GM10266 (cell line): ENCODE results near the gene INTS7.

ENCODE experiments used
- DNase-seq: peaks from one replicate; pipeline ENCODE4 v3.0.0; 2012; ENCODE audit errors: extremely low spot score
- CTCF ChIP-seq: IDR thresholded peaks from 2 replicates; pipeline ENCODE4 v1.5.1; 2012; ENCODE audit warnings: mild to moderate bottlenecking, low read depth; ENCODE audit not compliant: control insufficient read depth, insufficient read depth; ENCODE audit errors: missing control alignments

Gene INTS7, protein sequence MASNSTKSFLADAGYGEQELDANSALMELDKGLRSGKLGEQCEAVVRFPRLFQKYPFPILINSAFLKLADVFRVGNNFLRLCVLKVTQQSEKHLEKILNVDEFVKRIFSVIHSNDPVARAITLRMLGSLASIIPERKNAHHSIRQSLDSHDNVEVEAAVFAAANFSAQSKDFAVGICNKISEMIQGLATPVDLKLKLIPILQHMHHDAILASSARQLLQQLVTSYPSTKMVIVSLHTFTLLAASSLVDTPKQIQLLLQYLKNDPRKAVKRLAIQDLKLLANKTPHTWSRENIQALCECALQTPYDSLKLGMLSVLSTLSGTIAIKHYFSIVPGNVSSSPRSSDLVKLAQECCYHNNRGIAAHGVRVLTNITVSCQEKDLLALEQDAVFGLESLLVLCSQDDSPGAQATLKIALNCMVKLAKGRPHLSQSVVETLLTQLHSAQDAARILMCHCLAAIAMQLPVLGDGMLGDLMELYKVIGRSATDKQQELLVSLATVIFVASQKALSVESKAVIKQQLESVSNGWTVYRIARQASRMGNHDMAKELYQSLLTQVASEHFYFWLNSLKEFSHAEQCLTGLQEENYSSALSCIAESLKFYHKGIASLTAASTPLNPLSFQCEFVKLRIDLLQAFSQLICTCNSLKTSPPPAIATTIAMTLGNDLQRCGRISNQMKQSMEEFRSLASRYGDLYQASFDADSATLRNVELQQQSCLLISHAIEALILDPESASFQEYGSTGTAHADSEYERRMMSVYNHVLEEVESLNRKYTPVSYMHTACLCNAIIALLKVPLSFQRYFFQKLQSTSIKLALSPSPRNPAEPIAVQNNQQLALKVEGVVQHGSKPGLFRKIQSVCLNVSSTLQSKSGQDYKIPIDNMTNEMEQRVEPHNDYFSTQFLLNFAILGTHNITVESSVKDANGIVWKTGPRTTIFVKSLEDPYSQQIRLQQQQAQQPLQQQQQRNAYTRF

DNA sequence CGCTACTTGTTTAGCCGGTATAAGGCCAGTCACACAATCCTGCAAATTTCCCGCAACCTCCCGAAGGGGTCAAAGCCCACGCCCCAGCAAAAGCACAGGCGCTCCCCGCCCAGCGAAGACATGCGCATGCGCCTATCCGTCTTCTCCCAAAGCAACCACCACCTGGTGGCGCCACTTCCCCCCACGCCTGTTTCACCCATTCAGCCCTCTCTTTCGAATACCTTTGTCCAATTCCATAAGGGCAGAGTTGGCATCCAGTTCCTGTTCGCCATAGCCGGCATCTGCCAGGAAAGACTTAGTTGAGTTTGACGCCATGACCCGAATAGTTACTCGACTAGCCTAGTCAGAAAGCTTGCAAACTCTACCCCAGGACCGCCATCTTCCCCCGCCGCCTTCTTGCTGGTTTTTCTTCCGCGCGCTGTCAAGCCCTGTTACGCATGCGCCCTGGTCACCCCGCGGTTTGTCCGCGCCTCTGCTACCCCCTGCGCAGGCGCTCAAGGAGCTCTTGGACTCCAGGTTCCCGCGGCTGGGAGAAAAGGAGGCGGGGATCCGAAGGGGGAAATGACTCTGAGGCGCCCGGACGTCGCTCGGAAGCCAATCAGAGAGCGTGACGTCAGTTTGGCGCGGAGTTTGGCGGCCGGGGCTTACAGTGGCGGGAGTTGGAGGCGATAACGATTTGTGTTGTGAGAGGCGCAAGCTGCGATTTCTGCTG is at the start of gene INTS7, which contains the start of gene DTL:
Gene INTS7 (minus strand): TSS at position 435 of the 712 bp plus-strand sequence. CDS start 120 bp downstream, at position 315.
Gene DTL (plus strand): TSS at position 626 of the 712 bp plus-strand sequence. CDS start 143 bp downstream, outside the sequence.
- TF ChIP-seq CTCF = peak; percentile 74
- DNase-seq = peak; percentile 94

DNA sequence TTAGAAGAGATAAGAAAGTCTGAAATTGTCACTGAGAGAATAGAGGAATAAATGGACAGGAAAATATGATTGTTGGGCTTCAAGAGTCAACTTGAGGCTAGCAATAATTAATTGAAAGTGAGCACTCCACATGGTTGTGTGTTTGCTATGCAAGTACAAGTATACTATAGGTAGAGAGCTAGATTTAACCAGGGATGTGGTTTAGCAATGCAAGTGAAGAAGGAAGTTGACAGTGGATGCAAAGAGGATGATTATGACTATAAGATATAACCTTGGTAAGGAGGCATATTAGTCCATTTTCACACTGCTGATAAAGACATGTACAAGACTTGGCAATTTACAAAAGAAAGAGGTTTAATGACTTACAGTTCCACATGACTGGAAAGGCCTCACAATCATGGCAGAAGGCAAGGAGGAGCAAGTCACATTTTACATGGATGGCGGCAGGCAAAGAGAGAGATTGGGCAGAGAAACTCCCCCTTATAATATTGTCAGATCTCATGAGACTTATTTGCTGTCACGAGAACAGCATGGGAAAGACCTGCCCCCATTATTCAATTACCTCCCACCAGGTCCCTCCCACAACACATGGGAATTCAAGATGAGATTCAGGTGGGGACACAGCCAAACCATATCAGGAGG is 47.5 kb upstream of the INTS7 start:
- DNase-seq = no peak
- TF ChIP-seq CTCF = no peak

- DNase-seq = no peak
- TF ChIP-seq CTCF = no peak
Measured at GRCh38 chr1:212078826-212079225, 43.5 kb upstream of the INTS7 start.

GRCh38 chr1:212077028-212077427 is 41.7 kb upstream of the INTS7 start:
- DNase-seq = no peak
- TF ChIP-seq CTCF = no peak

- no peak for TF ChIP-seq CTCF
- no peak for DNase-seq
Measured at GRCh38 chr1:212074856-212075255, 39.5 kb upstream of the INTS7 start.

DNA sequence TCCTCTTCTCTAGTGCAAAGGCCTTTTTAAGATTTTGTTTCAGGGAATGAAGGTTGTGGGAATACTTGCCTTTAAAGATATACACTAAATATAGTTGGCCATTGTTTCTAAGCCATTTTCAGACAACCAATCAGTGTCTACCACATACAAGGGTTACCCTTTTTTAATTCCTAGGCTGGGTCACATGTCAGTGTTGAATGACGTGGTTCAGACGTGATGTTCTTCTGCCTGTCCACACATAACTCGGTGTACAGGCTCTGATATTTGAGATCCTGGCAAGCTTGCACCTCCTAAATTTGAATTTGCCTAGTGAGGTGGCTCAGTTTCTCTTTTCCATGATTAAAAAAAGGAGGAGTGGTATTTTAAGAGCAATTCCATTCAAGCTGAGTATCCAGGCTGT is 39.0 kb upstream of the INTS7 start:
- DNase-seq = no peak
- no peak for TF ChIP-seq CTCF
